IMR-90 (cell line): Measurements from ENCODE around the gene CNGA1. TPM values are rescaled to one million over a fixed set of nuclear protein-coding genes. Genes with fewer than 3 reads are reported as not detected.

Experiments used
- ATAC-seq: fragments of 200-7000 bp; cut with Tn5 transposase; 2 replicates; pipeline ENCODE4 v1.9.1; 2020; ENCODE audit warnings: low read depth, mild to moderate bottlenecking, moderate library complexity
- BruUV-seq: library from RNA; stranded (reverse); fragments of 400-500 nt; replicated peaks from 2 replicates; lab custom pipeline; 2021; lab: Mats Ljungman, UMichigan
- CTCF ChIA-PET: fragments of 300-600 bp; formaldehyde crosslinking; extraction: SDS; loops from one replicate; lab custom pipeline; 2021; ENCODE audit warnings: antibody characterized with exemption; lab: Yijun Ruan, JAX
- POLR2A ChIA-PET: fragments of 300-600 bp; sonication (Branson Sonifier 250); formaldehyde crosslinking; loops from one replicate; lab custom pipeline; 2022; ENCODE audit warnings: antibody characterized with exemption; ENCODE audit not compliant: unreplicated experiment; lab: Charles Lee
- DNase-seq: peaks from one replicate; pipeline ENCODE4 v3.0.0; 2013
- H2AFZ ChIP-seq: replicated peaks from 2 replicates; pipeline ENCODE3; 2013; ENCODE audit warnings: low read length, mild to moderate bottlenecking; ENCODE audit not compliant: poor library complexity
- H2AK5ac ChIP-seq: 2 replicates; pipeline ENCODE4 v1.6.1; 2013; ENCODE audit warnings: low read depth, low read length, inconsistent platforms
- H2AK9ac ChIP-seq: replicated peaks from 2 replicates; pipeline ENCODE3; 2013; ENCODE audit warnings: mild to moderate bottlenecking, low read depth, low read length, moderate library complexity; ENCODE audit not compliant: poor library complexity
- H2BK120ac ChIP-seq: 2 replicates; pipeline ENCODE4 v1.6.1; 2013; ENCODE audit warnings: low read depth, low read length, inconsistent platforms
- H2BK15ac ChIP-seq: 3 replicates; pipeline ENCODE4 v1.6.1; 2013; ENCODE audit warnings: low read depth, low read length, inconsistent platforms
- H2BK20ac ChIP-seq: 2 replicates; pipeline ENCODE4 v1.6.1; 2013; ENCODE audit warnings: low read depth, mild to moderate bottlenecking, inconsistent platforms, low read length, moderate library complexity
- H2BK5ac ChIP-seq: 2 replicates; pipeline ENCODE4 v1.6.1; 2013; ENCODE audit warnings: mild to moderate bottlenecking, low read depth, low read length, inconsistent platforms; ENCODE audit not compliant: poor library complexity, severe bottlenecking
- H3K14ac ChIP-seq: replicated peaks from 2 replicates; pipeline ENCODE4 v1.6.1; 2013; ENCODE audit warnings: low read depth, low read length, inconsistent platforms
- H3K18ac ChIP-seq: 2 replicates; pipeline ENCODE4 v1.6.1; 2013; ENCODE audit warnings: low read depth, low read length, control low read depth
- H3K23ac ChIP-seq: 2 replicates; pipeline ENCODE4 v1.6.1; 2013; ENCODE audit warnings: low read depth, low read length, inconsistent platforms
- H3K27ac ChIP-seq: 2 replicates; pipeline ENCODE4 v1.5.1; 2013; ENCODE audit warnings: mild to moderate bottlenecking, control low read depth, low read length; ENCODE audit not compliant: insufficient read depth
- H3K27me3 ChIP-seq: 2 replicates; pipeline ENCODE4 v1.6.1; 2013; ENCODE audit warnings: low read length; ENCODE audit not compliant: control insufficient read depth, insufficient read depth
- H3K36me3 ChIP-seq: 2 replicates; pipeline ENCODE4 v1.6.1; 2013; ENCODE audit warnings: low read length, mixed read lengths; ENCODE audit not compliant: control insufficient read depth, insufficient read depth
- H3K4ac ChIP-seq: 2 replicates; pipeline ENCODE4 v1.6.1; 2013; ENCODE audit warnings: low read depth, low read length, inconsistent platforms
- H3K4me1 ChIP-seq: 2 replicates; pipeline ENCODE4 v1.6.1; 2013; ENCODE audit warnings: low read length, mixed read lengths; ENCODE audit not compliant: control insufficient read depth, insufficient read depth
- H3K4me2 ChIP-seq: 2 replicates; pipeline ENCODE4 v1.6.1; 2013; ENCODE audit warnings: low read depth, mild to moderate bottlenecking, control low read depth, low read length, moderate library complexity
- H3K4me3 ChIP-seq: 2 replicates; pipeline ENCODE4 v1.5.1; 2013; ENCODE audit warnings: low read depth, mild to moderate bottlenecking, control low read depth, low read length, moderate library complexity; ENCODE audit not compliant: insufficient read depth
- H3K56ac ChIP-seq: 2 replicates; pipeline ENCODE4 v1.6.1; 2013; ENCODE audit warnings: low read length, inconsistent platforms; ENCODE audit not compliant: insufficient read depth; ENCODE audit errors: extremely low read depth
- H3K79me1 ChIP-seq, 2 experiments: 2 replicates each; pipeline ENCODE4 v1.6.1; 2013; ENCODE audit warnings: low read length in 2 of 2, inconsistent platforms in 1 of 2, low read depth in 1 of 2
- H3K9ac ChIP-seq: 2 replicates; pipeline ENCODE4 v1.6.1; 2013; ENCODE audit warnings: low read depth, low read length, control low read depth
- H3K9me1 ChIP-seq: 2 replicates; pipeline ENCODE4 v1.6.1; 2013; ENCODE audit warnings: low read length, inconsistent platforms; ENCODE audit not compliant: insufficient read depth
- H3K9me3 ChIP-seq: 2 replicates; pipeline ENCODE4 v1.6.1; 2013; ENCODE audit warnings: low read length; ENCODE audit not compliant: control insufficient read depth, insufficient read depth
- H4K20me1 ChIP-seq: 2 replicates; pipeline ENCODE4 v1.6.1; 2013; ENCODE audit warnings: low read length, inconsistent platforms; ENCODE audit not compliant: insufficient read depth
- H4K5ac ChIP-seq: 2 replicates; pipeline ENCODE4 v1.6.1; 2013; ENCODE audit warnings: mild to moderate bottlenecking, low read depth, low read length, control low read depth
- H4K8ac ChIP-seq, 2 experiments: 2 replicates each; pipeline ENCODE4 v1.6.1; 2013; ENCODE audit warnings: low read depth in 2 of 2, low read length in 2 of 2, control low read depth in 1 of 2, inconsistent platforms in 1 of 2
- H4K91ac ChIP-seq: 2 replicates; pipeline ENCODE4 v1.6.1; 2013; ENCODE audit warnings: low read depth, low read length, inconsistent platforms; ENCODE audit not compliant: insufficient read depth
- CHD1 ChIP-seq: IDR thresholded peaks from 2 replicates; pipeline ENCODE4 v1.6.1; 2012; ENCODE audit warnings: low read depth, low read length, improper control_type of control experiment
- RAD21 ChIP-seq: IDR thresholded peaks from 2 replicates; pipeline ENCODE4 v1.6.1; 2012; ENCODE audit warnings: low read length, improper control_type of control experiment
- WGBS, 2 experiments: methylation state at CpG; one replicate each; pipeline versions ENCODE4 v1.1.5 to v1.1.7; 2013; ENCODE audit warnings: missing lambda C conversion rate in 2 of 2; ENCODE audit not compliant: insufficient read length in 1 of 2; ENCODE audit errors: extremely low coverage in 2 of 2; 5-methylcytosine and 5-hydroxymethylcytosine counted together
- dilution Hi-C: fragments of 300-500 bp; cut with HindIII; formaldehyde crosslinking; loops from one replicate; pipeline ENCODE4 v1.14.3; 2018; ENCODE audit warnings: low sequenced_read_pairs; ENCODE audit not compliant: unreplicated experiment
- in situ Hi-C: fragments of 300-500 bp; cut with MboI; formaldehyde crosslinking; loops from 3 replicates; pipeline ENCODE4 v1.14.3; 2019; ENCODE audit warnings: low sequenced_read_pairs, inconsistent platforms, mixed read lengths
- intact Hi-C: fragments of 100-400 bp; cut with micrococcal nuclease; formaldehyde crosslinking; loops from 2 replicates; pipeline ENCODE4 v1.10.0; 2022
- polyA plus RNA-seq, 3 experiments: library from polyadenylated mRNA; depleted of rRNA; stranded (reverse); fragments of >200 nt; gene quantifications; 2 replicates each; pipeline ENCODE4 v1.2.3, GENCODE V29; 2012; ENCODE audit warnings: low replicate concordance in 1 of 3
- total RNA-seq: library from RNA; depleted of rRNA; stranded (reverse); fragments of >200 nt; gene quantifications from 2 replicates; pipeline ENCODE4 v1.2.3, GENCODE V29; 2012

Gene CNGA1
- total and polyA plus RNA-seq, 2 of the 4 experiments (the other 2 are of a cell fraction): not detected

DNA sequence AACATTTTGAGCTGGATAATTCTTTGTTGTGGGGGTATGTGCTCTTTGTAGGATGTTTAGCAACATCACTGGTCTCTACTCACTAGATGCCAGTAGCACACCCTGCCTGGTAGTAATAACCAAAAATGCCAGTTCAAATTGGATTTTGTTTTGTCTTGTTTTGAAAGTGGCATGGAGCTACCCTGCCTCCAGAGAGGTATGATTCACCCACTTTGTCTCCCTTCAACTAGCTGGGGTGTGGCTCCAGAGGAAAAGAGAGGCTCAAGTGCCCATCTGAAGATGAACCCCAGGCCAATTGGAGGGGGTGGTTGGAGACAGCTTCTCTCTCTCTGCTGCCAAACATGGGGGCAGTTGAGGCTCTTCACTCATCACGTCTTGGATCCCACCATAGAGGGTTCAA is 34.6 kb upstream of the CNGA1 start:
- no peak overlapping the region for H3K56ac ChIP-seq
- H3K27ac ChIP-seq: no peak overlapping the region
- H3K4me1 ChIP-seq: no peaks in the 10 kb centered on the region
- no peak for ATAC-seq
- no peaks in the 10 kb centered on the region for H3K79me1 ChIP-seq
- H4K20me1 ChIP-seq: no peaks in the 10 kb centered on the region
- TF ChIP-seq RAD21: no peak
- no peak for TF ChIP-seq CHD1
- H3K9me3 ChIP-seq: no peaks in the 10 kb centered on the region
- intact Hi-C loops: no loop called here
- no peak overlapping the region for H3K4me2 ChIP-seq
- H3K27me3 ChIP-seq: peaks cover 6% of the 10 kb centered on the region
- H3K9ac ChIP-seq: no peak overlapping the region
- H2AK5ac ChIP-seq: no peak overlapping the region
- H3K36me3 ChIP-seq: no peaks in the 10 kb centered on the region
- dilution Hi-C loops: no loop called here
- H2BK5ac ChIP-seq: no peak overlapping the region
- no peak overlapping the region for H2BK20ac ChIP-seq
- BruUV-seq: no TSS peak
- in situ Hi-C loops: no loop called here
- no peak overlapping the region for H4K8ac ChIP-seq
- no peak overlapping the region for H2AFZ ChIP-seq
- no peak overlapping the region for H4K5ac ChIP-seq
- DNase-seq: no peak
- H3K14ac ChIP-seq: no peak overlapping the region
- no peak overlapping the region for H4K91ac ChIP-seq
- H2BK15ac ChIP-seq: no peak overlapping the region
- H3K4me3 ChIP-seq: no peak overlapping the region
- ChIA-PET POLR2A (no interaction called here), CTCF (interaction anchor here (1.0 kb wide), 1 partner anchor 10 kb away, joined by 3 read pairs; no protein-coding TSS in a partner anchor)
- H3K23ac ChIP-seq: no peak overlapping the region
- no peak overlapping the region for H3K4ac ChIP-seq
- WGBS, 2 experiments: no CpG with 5 or more reads among the region's 1 CpG
- no peak overlapping the region for H3K18ac ChIP-seq
- no peak overlapping the region for H2BK120ac ChIP-seq
- no peaks in the 10 kb centered on the region for H3K9me1 ChIP-seq
- H2AK9ac ChIP-seq: no peak overlapping the region
